ENCODE measurements around the gene NSDHL.
"Not testable (repeated sequence)": the region's sequence is repeated elsewhere in the genome, so short reads cannot be mapped to it uniquely, and the experiment has no call there.

NSDHL gene

GRCh38 chrX:152895724-152896420 is 65.0 kb downstream of the NSDHL start:
- no peak for DNase-seq

- DNase-seq, result no peak
Measured at GRCh38 chrX:152896450-152896849, 65.6 kb downstream of the NSDHL start.

- DNase-seq, result peak; percentile 25
Measured at GRCh38 chrX:152897222-152898131, 66.6 kb downstream of the NSDHL start, which contains the start of gene ZNF185. TSS of gene ZNF185 (plus strand) at chrX:152898067. CDS start at chrX:152914490, 16,423 bp downstream.

GRCh38 chrX:152898442-152898841 is 67.6 kb downstream of the NSDHL start:
- no peak for DNase-seq

- DNase-seq, result no peak
Measured at GRCh38 chrX:152899111-152899873, 68.4 kb downstream of the NSDHL start.

- DNase-seq, result no peak
Measured at GRCh38 chrX:152899874-152900719, 69.2 kb downstream of the NSDHL start.

- DNase-seq, result no peak
Measured at GRCh38 chrX:152900937-152901445, 70.1 kb downstream of the NSDHL start.

- DNase-seq, result no peak
Measured at GRCh38 chrX:152901816-152902501, 71.1 kb downstream of the NSDHL start.

GRCh38 chrX:152902502-152902820 is 71.6 kb downstream of the NSDHL start:
- DNase-seq, result no peak

- DNase-seq, result no peak
Measured at GRCh38 chrX:152903589-152903988, 72.7 kb downstream of the NSDHL start.

- DNase-seq, result peak; percentile 29
Measured at GRCh38 chrX:152904151-152905080, 73.6 kb downstream of the NSDHL start.

- no peak for DNase-seq
Measured at GRCh38 chrX:152905081-152905420, 74.2 kb downstream of the NSDHL start.

GRCh38 chrX:152907084-152907651 is 76.3 kb downstream of the NSDHL start:
- DNase-seq, result no peak

GRCh38 chrX:152908486-152908885 is 77.6 kb downstream of the NSDHL start:
- no peak for DNase-seq

- DNase-seq, result not testable (repeated sequence)
Measured at GRCh38 chrX:152910018-152910417, 79.2 kb downstream of the NSDHL start.

- DNase-seq, result no peak
Measured at GRCh38 chrX:152912106-152912505, 81.2 kb downstream of the NSDHL start.

- DNase-seq, result no peak
Measured at GRCh38 chrX:152912641-152913040, 81.8 kb downstream of the NSDHL start.

- DNase-seq, result no peak
Measured at GRCh38 chrX:152913346-152913745, 82.5 kb downstream of the NSDHL start.

- no peak for DNase-seq
Measured at GRCh38 chrX:152913910-152914309, 83.0 kb downstream of the NSDHL start.
